Breast epithelium (tissue), 3 donors: ENCODE data around the gene RNF223.

Experiments
- POLR2A ChIP-seq: fragments of 450-650 bp; IDR thresholded peaks from one replicate; pipeline ENCODE4 v1.6.1; 2016; ENCODE audit warnings: antibody characterized with exemption, mild to moderate bottlenecking, moderate library complexity
- POLR2AphosphoS5 ChIP-seq, 3 donors: sonication (generic); formaldehyde crosslinking; IDR thresholded peaks; one replicate each; pipeline ENCODE4 v1.6.1; 2017; ENCODE audit warnings: antibody characterized with exemption in 3 of 3
- TF ChIP-seq, protein P1 (sequence below), 3 donors: fragments of 450-650 bp; IDR thresholded peaks; one replicate each; pipeline ENCODE4 v1.5.1; 2016 to 2017; ENCODE audit warnings: antibody characterized with exemption in 3 of 3, mild to moderate bottlenecking in 3 of 3, moderate library complexity in 3 of 3

DNA sequence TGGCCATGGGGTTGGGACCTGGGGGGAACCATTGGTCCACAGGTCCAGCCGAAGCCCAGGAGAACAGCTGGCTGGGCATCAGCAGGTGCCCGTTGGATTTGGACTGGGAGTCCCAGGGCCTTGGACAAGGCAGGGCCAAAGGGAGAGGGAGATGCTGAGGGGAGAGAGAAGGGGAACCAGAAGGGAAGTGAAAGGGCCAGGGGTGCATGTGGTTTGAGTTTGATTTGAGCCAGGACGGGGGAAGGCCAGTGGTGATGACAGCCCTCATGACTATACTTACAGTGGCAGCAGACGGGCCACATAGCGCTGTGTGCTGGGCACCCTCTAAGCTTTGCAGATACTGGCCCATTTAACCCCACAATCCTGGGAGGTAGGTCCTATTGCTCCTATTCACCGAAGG, 35.4 kb downstream of the RNF223 start:
- TF ChIP-seq, protein P1, sequence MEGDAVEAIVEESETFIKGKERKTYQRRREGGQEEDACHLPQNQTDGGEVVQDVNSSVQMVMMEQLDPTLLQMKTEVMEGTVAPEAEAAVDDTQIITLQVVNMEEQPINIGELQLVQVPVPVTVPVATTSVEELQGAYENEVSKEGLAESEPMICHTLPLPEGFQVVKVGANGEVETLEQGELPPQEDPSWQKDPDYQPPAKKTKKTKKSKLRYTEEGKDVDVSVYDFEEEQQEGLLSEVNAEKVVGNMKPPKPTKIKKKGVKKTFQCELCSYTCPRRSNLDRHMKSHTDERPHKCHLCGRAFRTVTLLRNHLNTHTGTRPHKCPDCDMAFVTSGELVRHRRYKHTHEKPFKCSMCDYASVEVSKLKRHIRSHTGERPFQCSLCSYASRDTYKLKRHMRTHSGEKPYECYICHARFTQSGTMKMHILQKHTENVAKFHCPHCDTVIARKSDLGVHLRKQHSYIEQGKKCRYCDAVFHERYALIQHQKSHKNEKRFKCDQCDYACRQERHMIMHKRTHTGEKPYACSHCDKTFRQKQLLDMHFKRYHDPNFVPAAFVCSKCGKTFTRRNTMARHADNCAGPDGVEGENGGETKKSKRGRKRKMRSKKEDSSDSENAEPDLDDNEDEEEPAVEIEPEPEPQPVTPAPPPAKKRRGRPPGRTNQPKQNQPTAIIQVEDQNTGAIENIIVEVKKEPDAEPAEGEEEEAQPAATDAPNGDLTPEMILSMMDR (IDR thresholded peaks at IDR 0.05): no peak
- TF ChIP-seq POLR2A (no peak), POLR2AphosphoS5 (IDR thresholded peaks at IDR 0.05) (no peak)
